Sigmoid colon (tissue), 7 donors: ENCODE data around the gene TRIL. TPM values are rescaled to one million over a fixed set of nuclear protein-coding genes. Genes with fewer than 3 reads are reported as not detected.

Experiments used
- DNase-seq: peaks from one replicate; pipeline ENCODE4 v3.0.0-alpha.2; 2019
- H3K27ac ChIP-seq, 4 donors: fragments of 200-600 bp; sonication (generic); one replicate each; pipeline ENCODE4 v1.5.1; 2016 to 2019; ENCODE audit warnings: mild to moderate bottlenecking in 1 of 4
- H3K27me3 ChIP-seq, 3 donors: fragments of 200-600 bp; sonication (generic); one replicate each; pipeline ENCODE4 v1.5.1; 2019; ENCODE audit warnings: mild to moderate bottlenecking in 1 of 3
- H3K36me3 ChIP-seq, 4 donors: fragments of 200-600 bp; sonication (generic); one replicate each; pipeline ENCODE4 v1.5.1; 2016 to 2019
- H3K4me1 ChIP-seq, 4 donors: fragments of 200-600 bp; sonication (generic); one replicate each; pipeline ENCODE4 v1.5.1; 2017 to 2019
- H3K4me3 ChIP-seq, 4 donors: fragments of 200-600 bp; sonication (generic); one replicate each; pipeline ENCODE4 v1.5.1; 2017 to 2019; ENCODE audit warnings: mild to moderate bottlenecking in 2 of 4, moderate library complexity in 1 of 4
- H3K9me3 ChIP-seq, 4 donors: fragments of 200-600 bp in 3 of 4; sonication (generic) in 3 of 4; one replicate each; pipeline versions ENCODE4 v1.5.1 to v1.6.1; 2013 to 2019
- EP300 ChIP-seq, 4 donors: sonication (generic); formaldehyde crosslinking; IDR thresholded peaks; one replicate each; pipeline ENCODE4 v1.6.1; 2017; ENCODE audit warnings: antibody characterized with exemption in 4 of 4
- POLR2A ChIP-seq, 2 donors: fragments of 450-650 bp; IDR thresholded peaks; one replicate each; pipeline ENCODE4 v1.6.1; 2016; ENCODE audit warnings: antibody characterized with exemption in 2 of 2, mild to moderate bottlenecking in 2 of 2, moderate library complexity in 2 of 2
- POLR2AphosphoS5 ChIP-seq, 4 donors: sonication (generic); formaldehyde crosslinking; IDR thresholded peaks; one replicate each; pipeline ENCODE4 v1.6.1; 2017; ENCODE audit warnings: antibody characterized with exemption in 4 of 4
- WGBS, 2 donors: extraction: QIAGEN DNeasy Blood & Tissue Kit; methylation state at CpG; one replicate each; pipeline ENCODE4 v1.1.7; 2013; 5-methylcytosine and 5-hydroxymethylcytosine counted together
- intact Hi-C: fragments of 100-400 bp; cut with DNase I; formaldehyde crosslinking; loops from one replicate; pipeline ENCODE4 v1.15.1; 2023
- polyA plus RNA-seq, 3 donors: library from polyadenylated mRNA; stranded (reverse); fragments of 200-250 nt; gene quantifications; one replicate each; pipeline ENCODE4 v1.2.3, GENCODE V29; 2013
- total RNA-seq, 4 donors: library from RNA; depleted of rRNA; stranded (reverse); fragments of >200 nt; gene quantifications; one replicate each; pipeline ENCODE4 v1.1.0, GENCODE V29; 2016
- TF ChIP-seq, protein P1 (sequence below), 4 experiments: fragments of 450-650 bp in 3 of 4; fragments of 200-600 bp in 1 of 4; IDR thresholded peaks; one replicate each; pipeline ENCODE4 v1.5.1; 2016 to 2019; ENCODE audit warnings: antibody characterized with exemption in 4 of 4, mild to moderate bottlenecking in 3 of 4, moderate library complexity in 2 of 4
- donor health status: healthy with polysubstance abuse.
- donor health status: Bipolar disorder and iron deficiency.
- donor health status: healthy.

The TRIL gene
- total and polyA plus RNA-seq, 7 donors = 0.66 to 7.5 (median 2.0) TPM; not detected in 2

GRCh38 chr7:28954471-28954870, 3.7 kb downstream of the TRIL start:
- peak overlapping the region in 1 of 4 donors; percentile 15 for H3K27ac ChIP-seq
- intact Hi-C loops = loop anchor here (10.0 kb wide), 1 partner anchor 150 kb away; no protein-coding TSS in a partner anchor

DNA sequence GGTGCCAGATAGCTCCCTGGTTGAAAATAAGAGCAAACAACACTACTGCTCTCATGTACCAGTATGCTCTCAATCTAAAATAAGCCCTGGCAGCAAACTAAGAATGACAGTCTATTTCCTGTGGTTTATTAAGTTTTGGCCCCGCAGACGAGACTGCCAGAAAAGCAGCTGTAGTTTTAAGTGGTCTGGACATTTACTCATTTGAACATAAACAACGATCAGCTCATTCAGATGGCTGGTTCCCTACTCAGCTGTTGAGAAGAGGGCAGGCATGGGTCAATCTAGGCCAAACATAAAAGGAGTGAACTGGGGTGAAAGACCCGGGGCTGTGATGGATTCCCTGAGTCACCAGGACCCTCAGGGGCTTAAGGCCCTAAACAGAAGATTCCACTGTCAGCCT, 4.5 kb downstream of the TRIL start:
- H3K9me3 ChIP-seq = no peaks in the 10 kb centered on the region
- TF ChIP-seq POLR2A (IDR thresholded peaks at IDR 0.05) (no peak), POLR2AphosphoS5 (IDR thresholded peaks at IDR 0.05) (no peak), EP300 (IDR thresholded peaks at IDR 0.05) (no peak)
- TF ChIP-seq, protein P1, sequence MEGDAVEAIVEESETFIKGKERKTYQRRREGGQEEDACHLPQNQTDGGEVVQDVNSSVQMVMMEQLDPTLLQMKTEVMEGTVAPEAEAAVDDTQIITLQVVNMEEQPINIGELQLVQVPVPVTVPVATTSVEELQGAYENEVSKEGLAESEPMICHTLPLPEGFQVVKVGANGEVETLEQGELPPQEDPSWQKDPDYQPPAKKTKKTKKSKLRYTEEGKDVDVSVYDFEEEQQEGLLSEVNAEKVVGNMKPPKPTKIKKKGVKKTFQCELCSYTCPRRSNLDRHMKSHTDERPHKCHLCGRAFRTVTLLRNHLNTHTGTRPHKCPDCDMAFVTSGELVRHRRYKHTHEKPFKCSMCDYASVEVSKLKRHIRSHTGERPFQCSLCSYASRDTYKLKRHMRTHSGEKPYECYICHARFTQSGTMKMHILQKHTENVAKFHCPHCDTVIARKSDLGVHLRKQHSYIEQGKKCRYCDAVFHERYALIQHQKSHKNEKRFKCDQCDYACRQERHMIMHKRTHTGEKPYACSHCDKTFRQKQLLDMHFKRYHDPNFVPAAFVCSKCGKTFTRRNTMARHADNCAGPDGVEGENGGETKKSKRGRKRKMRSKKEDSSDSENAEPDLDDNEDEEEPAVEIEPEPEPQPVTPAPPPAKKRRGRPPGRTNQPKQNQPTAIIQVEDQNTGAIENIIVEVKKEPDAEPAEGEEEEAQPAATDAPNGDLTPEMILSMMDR (IDR thresholded peaks at IDR 0.05) = no peak
- H3K36me3 ChIP-seq = no peaks in the 10 kb centered on the region
- H3K27ac ChIP-seq = peak overlapping the region in 2 of 4 donors; percentile 15 to 39
- no peak overlapping the region for H3K4me3 ChIP-seq
- H3K27me3 ChIP-seq = peaks cover 16 to 58% (median 25%) of the 10 kb centered on the region in 3 donors
- intact Hi-C loops = loop anchor here (10.0 kb wide), 1 partner anchor 151 kb away; no protein-coding TSS in a partner anchor
- no peak for DNase-seq
- 47 to 78% methylated on average over 4 of the region's 4 CpGs for WGBS, 2 donors
- peaks cover 0 to 49% (median 42%) of the 10 kb centered on the region in 4 donors for H3K4me1 ChIP-seq

More at GRCh38 chr7:28954471-28954870, 3.7 kb downstream of the TRIL start:
- no peaks in the 10 kb centered on the region for H3K36me3 ChIP-seq
- H3K9me3 ChIP-seq = no peaks in the 10 kb centered on the region
- TF ChIP-seq POLR2AphosphoS5 (IDR thresholded peaks at IDR 0.05) (no peak), EP300 (IDR thresholded peaks at IDR 0.05) (no peak), POLR2A (IDR thresholded peaks at IDR 0.05) (no peak)
- TF ChIP-seq, protein P1 (IDR thresholded peaks at IDR 0.05) = no peak
- H3K4me3 ChIP-seq = no peak overlapping the region
- no peak for DNase-seq
- peaks cover 16 to 58% (median 25%) of the 10 kb centered on the region in 3 donors for H3K27me3 ChIP-seq
- H3K4me1 ChIP-seq = peaks cover 0 to 53% (median 43%) of the 10 kb centered on the region in 4 donors

DNA sequence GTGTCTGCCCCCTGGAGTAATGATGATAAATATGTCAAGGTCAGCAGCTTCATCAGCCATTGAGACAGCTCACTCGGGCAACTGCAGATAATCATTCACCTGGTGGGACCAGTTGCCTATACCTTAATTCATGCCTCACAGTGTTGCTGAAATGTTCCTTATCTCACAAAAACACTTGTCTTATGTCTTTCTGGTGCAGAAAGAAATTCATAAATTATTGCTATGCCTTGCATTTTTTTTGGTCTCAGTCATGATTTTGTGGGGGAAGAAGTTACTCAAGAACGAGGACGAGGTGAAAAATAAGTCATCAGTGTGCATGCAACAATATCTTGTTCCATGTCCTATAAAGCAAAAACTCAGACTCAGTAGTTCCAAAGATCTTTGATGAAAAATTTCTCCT, 16.0 kb downstream of the TRIL start:
- H3K27me3 ChIP-seq = no peaks in the 10 kb centered on the region
- H3K4me1 ChIP-seq = no peaks in the 10 kb centered on the region
- TF ChIP-seq POLR2AphosphoS5 (IDR thresholded peaks at IDR 0.05) (no peak), POLR2A (IDR thresholded peaks at IDR 0.05) (no peak), EP300 (IDR thresholded peaks at IDR 0.05) (no peak)
- TF ChIP-seq, protein P1 (IDR thresholded peaks at IDR 0.05) = no peak
- H3K9me3 ChIP-seq = no peaks in the 10 kb centered on the region
- no peak overlapping the region for H3K27ac ChIP-seq
- DNase-seq = no peak
- no peaks in the 10 kb centered on the region for H3K36me3 ChIP-seq
- intact Hi-C loops = no loop called here
- WGBS, 2 donors = 79 to 82% methylated on average over 3 of the region's 3 CpGs
- no peak overlapping the region for H3K4me3 ChIP-seq

DNA sequence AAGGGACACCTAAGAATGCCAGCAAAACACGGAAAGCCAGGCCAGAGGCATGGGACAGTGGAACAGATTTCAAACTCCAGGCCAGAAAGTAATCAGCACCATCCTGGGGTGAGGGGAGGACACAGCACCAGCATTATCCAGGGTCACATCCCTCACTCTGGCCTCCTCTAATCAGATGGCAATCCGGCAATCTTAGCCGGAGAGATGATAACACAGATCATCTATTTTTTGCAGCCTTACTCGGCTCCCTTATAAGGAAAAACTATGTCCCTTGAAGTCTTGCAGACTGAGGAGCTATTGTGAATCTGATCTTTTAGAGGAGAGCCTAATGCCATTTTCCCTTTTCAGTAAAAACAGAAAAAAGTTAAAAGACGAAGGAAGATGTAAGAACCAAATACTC, 16.5 kb downstream of the TRIL start:
- no peak for DNase-seq
- Histone ChIP-seq H3K27me3 (no peaks in the 10 kb centered on the region), H3K4me3 (no peak overlapping the region), H3K4me1 (no peaks in the 10 kb centered on the region), H3K9me3 (no peaks in the 10 kb centered on the region), H3K36me3 (no peaks in the 10 kb centered on the region), H3K27ac (no peak overlapping the region)
- WGBS, 2 donors = 88 to 91% methylated on average over 5 of the region's 5 CpGs
- TF ChIP-seq EP300 (IDR thresholded peaks at IDR 0.05) = no peak
- TF ChIP-seq, protein P1 (IDR thresholded peaks at IDR 0.05) = no peak
- TF ChIP-seq POLR2AphosphoS5 (IDR thresholded peaks at IDR 0.05) = no peak
- no peak for TF ChIP-seq POLR2A (IDR thresholded peaks at IDR 0.05)
- intact Hi-C loops = no loop called here
